ENCODE data around the gene AVPI1. TPM values are rescaled to one million over a fixed set of nuclear protein-coding genes. Genes with fewer than 3 reads are reported as not detected.

The AVPI1 gene
- total and polyA plus RNA-seq, 2 of the 13 experiments (the other 11 are each of a cell fraction or from before 2014, with no cell fraction given) = 39.8 to 61.2 TPM

DNA sequence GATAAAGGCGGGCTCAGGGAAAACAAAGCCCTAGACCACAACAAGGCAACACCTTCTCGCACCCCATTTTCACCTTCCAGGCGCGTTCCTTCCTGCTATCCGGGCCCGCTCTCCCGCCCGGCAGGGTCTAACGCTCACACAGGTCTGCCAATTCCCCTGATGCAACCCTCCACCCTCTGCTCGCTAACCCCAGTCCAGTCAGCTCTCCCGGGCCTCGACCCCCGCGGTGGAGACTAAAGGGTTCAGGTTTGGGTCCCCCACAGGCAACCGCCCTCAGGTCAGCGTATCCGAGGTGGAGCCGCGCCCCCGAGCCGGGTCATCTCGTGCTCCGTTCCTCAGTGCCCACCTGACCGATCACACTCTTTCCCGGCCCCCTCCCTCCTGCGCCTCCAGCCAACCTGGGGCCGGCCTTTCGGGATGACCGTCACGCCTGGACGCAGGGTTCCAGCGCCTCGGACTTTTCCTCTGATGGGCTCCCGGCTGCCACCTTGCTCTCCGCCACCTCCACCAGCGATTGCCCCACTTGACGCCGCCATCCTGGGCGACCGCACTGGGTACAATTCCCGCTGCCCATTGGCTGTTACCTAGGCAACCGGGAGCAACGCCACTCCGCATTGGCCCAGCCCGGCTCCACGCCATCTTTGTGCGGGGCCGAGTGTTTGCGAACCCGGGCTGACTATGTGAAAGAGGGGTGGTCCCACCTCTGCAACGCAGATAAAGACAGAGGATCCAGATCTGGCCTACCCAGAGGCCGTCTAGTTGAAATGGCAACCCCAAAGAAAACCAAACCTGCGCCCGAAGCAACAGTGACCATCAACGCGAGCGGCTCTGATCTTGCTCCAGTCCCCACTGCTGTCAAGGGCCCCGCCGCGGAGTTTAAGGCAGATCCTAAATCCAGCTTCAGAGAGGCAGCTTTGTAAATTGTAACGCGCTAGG is 53.8 kb downstream of the AVPI1 start, which contains the start of gene MORN4 (continued):
- no peak for TF ChIP-seq ZFP36 (IDR thresholded peaks at IDR 0.05; ENCODE audit: borderline replicate concordance, low read depth, low read length, partially characterized antibody)
- TF ChIP-seq ATF7 (IDR thresholded peaks at IDR 0.05) = no peak
- no peak for TF ChIP-seq ATF7 (CRISPR knock-in tag; IDR thresholded peaks at IDR 0.05)
- no peak for TF ChIP-seq ZKSCAN8 (CRISPR knock-in tag; IDR thresholded peaks at IDR 0.05; ENCODE audit: borderline replicate concordance)
- no peak for TF ChIP-seq ZNF263 (CRISPR knock-in tag; IDR thresholded peaks at IDR 0.05)
- TF ChIP-seq ZNF569 (CRISPR knock-in tag; IDR thresholded peaks at IDR 0.05; ENCODE audit: borderline replicate concordance) = no peak
- TF ChIP-seq ADNP (CRISPR knock-in tag; IDR thresholded peaks at IDR 0.05) = no peak
- no peak for TF ChIP-seq PAF1 (CRISPR knock-in tag; IDR thresholded peaks at IDR 0.05)
- no peak for TF ChIP-seq FOXK1 (CRISPR knock-in tag; IDR thresholded peaks at IDR 0.05; ENCODE audit: borderline replicate concordance, low read depth)
- no peak for TF ChIP-seq ONECUT2 (CRISPR knock-in tag; IDR thresholded peaks at IDR 0.05)
- TF ChIP-seq BCL3 (CRISPR knock-in tag; IDR thresholded peaks at IDR 0.05) = peak; percentile 23; the same call in 1 of the 2 replicates
- no peak for TF ChIP-seq PHB2 (IDR thresholded peaks at IDR 0.05; ENCODE audit: partially characterized antibody)
- no peak for TF ChIP-seq DNMT3B (CRISPR knock-in tag; conservative IDR thresholded peaks at IDR 0.05)
- no peak for TF ChIP-seq MYNN (CRISPR knock-in tag; IDR thresholded peaks at IDR 0.05; ENCODE audit: low read depth)
- TF ChIP-seq MAFK (conservative IDR thresholded peaks at IDR 0.05 in 1 of 2, IDR thresholded peaks at IDR 0.05 in 1 of 2; ENCODE audit: low read length in 2 of 2) = no peak
- TF ChIP-seq, protein P1, sequence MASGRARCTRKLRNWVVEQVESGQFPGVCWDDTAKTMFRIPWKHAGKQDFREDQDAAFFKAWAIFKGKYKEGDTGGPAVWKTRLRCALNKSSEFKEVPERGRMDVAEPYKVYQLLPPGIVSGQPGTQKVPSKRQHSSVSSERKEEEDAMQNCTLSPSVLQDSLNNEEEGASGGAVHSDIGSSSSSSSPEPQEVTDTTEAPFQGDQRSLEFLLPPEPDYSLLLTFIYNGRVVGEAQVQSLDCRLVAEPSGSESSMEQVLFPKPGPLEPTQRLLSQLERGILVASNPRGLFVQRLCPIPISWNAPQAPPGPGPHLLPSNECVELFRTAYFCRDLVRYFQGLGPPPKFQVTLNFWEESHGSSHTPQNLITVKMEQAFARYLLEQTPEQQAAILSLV (CRISPR knock-in tag; IDR thresholded peaks at IDR 0.05; ENCODE audit: borderline replicate concordance) = peak; percentile 61; the same call in 1 of the 2 replicates
- TF ChIP-seq, protein P2, sequence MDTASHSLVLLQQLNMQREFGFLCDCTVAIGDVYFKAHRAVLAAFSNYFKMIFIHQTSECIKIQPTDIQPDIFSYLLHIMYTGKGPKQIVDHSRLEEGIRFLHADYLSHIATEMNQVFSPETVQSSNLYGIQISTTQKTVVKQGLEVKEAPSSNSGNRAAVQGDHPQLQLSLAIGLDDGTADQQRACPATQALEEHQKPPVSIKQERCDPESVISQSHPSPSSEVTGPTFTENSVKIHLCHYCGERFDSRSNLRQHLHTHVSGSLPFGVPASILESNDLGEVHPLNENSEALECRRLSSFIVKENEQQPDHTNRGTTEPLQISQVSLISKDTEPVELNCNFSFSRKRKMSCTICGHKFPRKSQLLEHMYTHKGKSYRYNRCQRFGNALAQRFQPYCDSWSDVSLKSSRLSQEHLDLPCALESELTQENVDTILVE (CRISPR knock-in tag; IDR thresholded peaks at IDR 0.05) = no peak
- no peak for TF ChIP-seq SNAPC5 (CRISPR knock-in tag; IDR thresholded peaks at IDR 0.05; ENCODE audit: borderline replicate concordance)
- TF ChIP-seq JARID2 (CRISPR knock-in tag; IDR thresholded peaks at IDR 0.05; ENCODE audit: insufficient replicate concordance) = no peak
- TF ChIP-seq HMG20A (CRISPR knock-in tag; IDR thresholded peaks at IDR 0.05; ENCODE audit: borderline replicate concordance) = no peak
- TF ChIP-seq MAZ (IDR thresholded peaks at IDR 0.05; ENCODE audit: borderline replicate concordance, low read depth, low read length) = peak; percentile 45; the same call in 1 of the 2 replicates
- peak; percentile 74; the same call in 1 of the 2 replicates for TF ChIP-seq MAZ (CRISPR knock-in tag; IDR thresholded peaks at IDR 0.05; ENCODE audit: low read depth)
- peak; percentile 44; the same call in 1 of the 2 replicates for TF ChIP-seq ZNF574 (CRISPR knock-in tag; IDR thresholded peaks at IDR 0.05)

All from HepG2 (cell line).